ENCODE data around the gene PPP1R9B. TPM values are rescaled to one million over a fixed set of nuclear protein-coding genes. Genes with fewer than 3 reads are reported as not detected.

The PPP1R9B gene
- total RNA-seq, 1 donor from 2014 or later, result 29.7 TPM

DNA sequence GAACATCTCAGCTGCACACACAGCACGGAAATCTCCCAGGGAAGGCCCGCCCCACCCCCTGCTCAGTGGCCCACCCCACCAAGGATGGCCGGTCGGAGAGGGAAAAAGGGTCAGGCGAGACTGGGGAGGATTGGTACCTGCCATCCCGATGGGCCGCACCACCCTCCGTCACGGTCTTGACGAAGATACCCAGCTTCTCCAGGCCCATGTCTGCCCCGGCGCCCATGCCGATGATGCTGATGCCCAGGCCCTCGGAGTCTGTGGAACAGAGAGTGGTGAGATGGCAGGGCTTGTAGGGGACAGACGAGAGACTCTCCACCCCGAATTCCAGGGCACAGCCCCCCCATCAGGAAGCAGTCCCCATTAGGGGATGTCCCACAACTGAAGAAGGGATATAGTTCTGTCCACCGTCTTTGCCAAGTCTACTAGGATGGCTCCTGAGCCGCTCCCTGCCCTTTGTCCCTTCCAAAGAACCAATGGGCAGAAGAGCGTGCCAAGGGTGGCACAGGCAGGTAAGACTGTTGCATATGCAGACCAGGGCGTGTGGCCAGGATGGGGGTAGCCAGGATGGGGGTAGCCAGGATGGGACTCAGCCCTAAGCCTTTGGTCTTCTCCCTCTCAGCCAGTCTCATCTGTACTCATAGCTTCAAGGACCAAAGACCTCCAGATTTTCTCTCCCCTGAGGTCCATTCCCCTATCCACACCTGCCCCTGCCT lies 6.9 kb downstream of the PPP1R9B start:
- DNase-seq (ENCODE audit: low read depth, low spot score), result no peak

DNA sequence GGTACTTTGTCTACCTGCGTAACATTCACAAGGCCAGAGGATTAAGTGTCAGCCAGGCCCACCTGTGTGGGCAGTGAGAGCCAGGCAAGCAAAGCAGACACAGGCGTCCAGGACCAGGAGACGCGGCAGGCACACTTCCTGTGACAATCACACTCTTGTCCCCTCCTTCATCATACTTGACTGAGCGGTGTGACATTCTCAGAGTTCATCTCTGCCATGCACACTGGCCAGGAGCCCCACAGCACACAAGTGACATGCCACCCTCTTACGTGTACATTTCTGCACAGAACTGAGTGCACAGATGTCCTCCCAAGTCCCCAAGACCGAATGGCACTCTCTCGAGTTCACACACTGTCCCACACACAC lies 8.7 kb downstream of the PPP1R9B start:
- no peak for DNase-seq (ENCODE audit: low read depth, low spot score)

DNA sequence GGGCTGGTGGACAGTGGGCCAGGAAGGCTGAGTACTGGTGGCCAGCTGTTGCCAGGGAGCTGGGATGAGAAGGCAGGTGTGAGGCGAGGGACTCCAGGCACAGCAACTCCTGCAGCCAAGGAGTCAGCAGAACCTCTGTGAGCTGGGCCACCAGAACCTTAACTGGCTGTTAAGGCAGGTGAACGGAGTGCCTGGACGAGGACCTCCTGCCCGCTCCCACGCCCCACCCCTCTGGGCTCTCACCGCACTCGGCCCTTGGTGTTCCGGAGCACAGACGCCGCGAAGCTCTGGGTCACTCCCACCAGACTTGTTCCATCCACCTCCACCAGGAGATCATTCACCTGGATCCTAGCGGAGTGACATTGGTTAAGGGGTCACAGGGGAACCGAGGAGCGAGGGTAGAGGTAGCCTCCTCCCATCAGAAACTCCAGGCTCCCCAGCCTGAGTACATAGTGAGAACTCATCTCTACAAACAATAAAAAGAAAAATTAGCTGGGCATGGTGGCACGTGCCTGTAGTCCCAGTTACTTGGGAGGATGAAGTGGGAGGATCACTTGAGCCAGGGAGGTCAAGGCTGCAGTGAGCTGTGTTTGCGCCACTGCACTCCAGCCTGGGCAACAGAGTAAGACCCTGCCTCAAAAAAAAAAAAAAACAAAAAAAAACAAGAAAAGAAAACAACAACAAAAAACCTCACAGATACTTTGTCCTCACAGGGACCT lies 9.3 kb downstream of the PPP1R9B start:
- DNase-seq (ENCODE audit: low read depth, low spot score), result no peak

DNA sequence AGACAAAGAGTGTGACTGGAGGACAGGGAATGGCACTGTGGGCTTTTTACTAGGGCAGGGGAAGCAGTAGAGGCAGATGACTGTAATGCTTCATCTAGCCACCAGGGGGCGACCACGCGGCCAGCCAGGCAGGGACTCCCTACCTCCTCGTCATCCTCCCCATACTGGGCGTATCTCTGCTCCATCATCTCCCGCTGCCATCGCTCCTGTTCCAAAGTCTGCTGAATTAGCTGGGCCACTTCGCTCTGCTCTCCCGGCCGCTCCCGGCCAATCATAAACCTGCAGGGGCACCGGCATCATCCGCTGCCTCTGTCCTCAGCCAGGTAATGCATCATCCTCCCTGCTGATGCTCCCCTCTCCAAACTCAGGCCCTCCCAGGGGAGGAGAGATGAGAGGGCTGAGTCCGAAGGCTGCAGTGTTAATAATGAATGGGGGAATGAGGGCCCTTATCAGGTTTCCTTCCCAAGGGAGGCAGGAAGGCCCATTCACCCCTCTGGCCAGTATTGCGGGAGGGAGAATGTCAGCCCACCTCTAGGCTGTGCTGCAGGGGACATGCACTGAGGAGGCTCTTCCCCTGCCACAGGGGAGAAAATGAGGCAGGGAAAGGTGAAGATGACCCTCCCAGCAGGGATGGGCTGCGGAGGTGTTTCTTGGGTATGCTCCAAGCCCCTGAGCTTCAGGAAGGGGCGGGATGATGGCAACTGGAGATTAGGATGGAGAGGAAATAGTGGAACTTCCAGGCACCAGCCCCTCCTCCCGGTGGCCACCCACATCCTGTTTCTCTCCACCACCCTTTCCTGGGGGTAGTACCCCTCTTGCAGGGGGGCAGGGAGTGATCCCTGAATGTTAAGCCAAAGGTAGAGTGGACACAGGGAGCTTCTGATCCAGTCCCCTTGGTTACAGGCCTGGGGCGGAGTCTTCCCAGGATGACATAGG lies 10.3 kb downstream of the PPP1R9B start:
- DNase-seq (ENCODE audit: low read depth, low spot score), result no peak

DNA sequence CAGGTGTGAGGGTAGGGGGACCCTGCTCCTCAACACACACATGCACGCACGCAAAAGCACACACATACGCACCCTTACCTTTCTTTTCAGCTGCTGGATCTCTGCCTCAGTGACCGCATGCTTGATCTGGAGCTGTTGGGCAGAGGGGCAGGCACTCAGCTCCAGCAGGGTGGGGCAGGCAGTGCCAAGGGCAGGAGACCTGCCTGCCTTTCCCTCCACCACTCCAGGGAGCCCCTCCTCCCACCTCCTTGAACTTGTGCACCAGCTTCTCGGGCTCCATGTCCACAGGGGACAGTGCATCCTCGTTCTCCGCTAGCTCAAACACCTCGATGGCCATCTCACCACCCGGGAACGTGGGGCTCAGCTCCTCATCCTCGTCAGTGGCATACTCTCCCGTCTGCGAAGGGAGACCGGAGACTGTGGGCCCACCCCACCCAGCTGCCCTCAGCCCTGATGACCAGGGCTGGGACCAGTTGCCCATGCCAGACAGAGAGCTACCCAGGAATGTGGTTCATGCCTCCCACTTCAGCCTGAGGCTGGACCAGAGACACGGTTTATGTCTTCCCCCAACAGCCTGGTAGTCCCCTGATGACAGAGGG lies 11.2 kb downstream of the PPP1R9B start:
- DNase-seq (ENCODE audit: low read depth, low spot score), result no peak

DNA sequence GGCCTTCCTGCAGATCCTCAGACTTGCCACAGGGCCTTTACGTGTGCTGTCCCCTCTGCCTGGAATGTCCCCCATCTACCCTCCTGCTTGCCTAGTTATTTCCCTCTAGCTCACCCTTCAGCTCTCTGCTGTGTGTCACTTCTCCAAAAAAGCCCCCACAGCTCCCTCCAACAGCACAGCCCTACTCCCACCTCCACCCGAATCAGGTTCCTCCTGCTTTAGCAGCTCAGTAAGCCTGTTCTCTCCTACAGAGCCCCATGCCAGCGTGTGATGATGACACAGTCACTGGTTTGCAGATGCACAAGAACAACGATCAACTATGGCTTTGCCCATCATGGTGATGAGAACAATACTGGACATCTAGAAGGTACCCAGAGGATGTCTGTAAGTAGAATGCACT lies 13.4 kb downstream of the PPP1R9B start:
- no peak for DNase-seq (ENCODE audit: low read depth, low spot score)

DNA sequence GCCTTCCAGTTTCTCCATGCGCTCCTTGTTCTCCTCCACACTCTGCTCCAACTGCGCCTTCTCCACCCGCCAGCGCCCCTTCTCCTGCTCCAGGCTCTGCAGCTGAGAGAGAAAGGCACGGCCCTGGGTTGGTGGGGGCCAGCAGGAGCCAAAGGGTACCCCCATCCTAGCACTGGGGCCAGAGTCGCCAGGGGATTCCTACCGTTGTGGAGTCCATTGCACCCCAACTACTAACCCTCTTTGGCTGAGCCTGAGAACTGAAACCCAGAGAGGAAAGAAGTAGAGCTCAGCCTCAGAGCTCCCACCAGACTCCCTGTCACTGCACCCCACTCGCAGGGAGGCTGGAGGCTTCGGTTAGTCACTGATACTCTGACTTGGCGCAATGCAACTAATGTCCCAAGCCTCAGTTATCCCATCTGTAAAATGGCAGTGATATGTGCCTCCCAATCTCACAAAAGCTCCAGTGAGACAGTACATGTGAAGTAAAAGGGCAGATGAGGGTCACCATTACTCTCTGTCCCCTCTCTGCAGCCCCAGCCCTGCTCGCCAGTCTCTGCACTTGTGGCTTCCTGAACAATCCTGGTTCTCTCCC lies 14.3 kb downstream of the PPP1R9B start:
- DNase-seq (ENCODE audit: low read depth, low spot score), result no peak

DNA sequence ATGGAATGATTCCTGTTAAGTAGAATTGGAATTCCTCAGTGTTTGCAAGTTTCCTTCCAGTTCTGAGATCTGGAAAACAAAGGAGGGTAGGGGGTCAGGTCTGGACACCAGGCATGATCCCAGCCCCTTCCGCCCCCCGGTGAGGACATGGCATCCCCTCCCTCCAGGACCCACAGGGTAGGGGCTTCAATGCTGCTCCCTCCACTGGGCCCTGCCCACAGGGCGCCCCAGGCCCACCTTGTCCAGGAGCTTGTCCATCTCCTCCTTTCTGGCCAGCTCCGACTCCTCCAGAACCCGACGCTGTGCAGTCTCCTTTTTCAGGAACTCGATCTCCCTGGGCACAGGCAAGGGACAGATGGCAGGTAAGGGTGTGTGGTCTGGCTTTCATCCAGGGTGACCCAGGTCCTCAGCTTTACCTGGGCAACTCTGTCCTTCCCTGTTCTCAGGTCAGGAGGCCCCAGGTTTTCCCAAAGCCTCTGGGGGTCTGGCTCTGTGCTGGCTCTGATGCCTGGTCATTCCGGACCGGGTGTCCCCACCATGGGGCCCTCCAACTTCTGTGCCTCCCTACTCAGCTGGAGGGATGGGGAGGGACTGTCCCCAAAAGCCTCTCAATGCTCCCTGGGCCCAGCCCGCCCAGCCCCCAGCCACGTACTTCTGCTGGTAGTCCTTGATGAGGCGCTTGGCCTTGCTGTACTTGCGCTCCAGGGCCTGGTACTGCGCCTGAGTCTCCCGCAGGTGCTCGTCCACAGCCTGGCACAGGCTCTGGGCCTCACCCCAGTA lies 15.0 kb downstream of the PPP1R9B start:
- no peak for DNase-seq (ENCODE audit: low read depth, low spot score)

DNA sequence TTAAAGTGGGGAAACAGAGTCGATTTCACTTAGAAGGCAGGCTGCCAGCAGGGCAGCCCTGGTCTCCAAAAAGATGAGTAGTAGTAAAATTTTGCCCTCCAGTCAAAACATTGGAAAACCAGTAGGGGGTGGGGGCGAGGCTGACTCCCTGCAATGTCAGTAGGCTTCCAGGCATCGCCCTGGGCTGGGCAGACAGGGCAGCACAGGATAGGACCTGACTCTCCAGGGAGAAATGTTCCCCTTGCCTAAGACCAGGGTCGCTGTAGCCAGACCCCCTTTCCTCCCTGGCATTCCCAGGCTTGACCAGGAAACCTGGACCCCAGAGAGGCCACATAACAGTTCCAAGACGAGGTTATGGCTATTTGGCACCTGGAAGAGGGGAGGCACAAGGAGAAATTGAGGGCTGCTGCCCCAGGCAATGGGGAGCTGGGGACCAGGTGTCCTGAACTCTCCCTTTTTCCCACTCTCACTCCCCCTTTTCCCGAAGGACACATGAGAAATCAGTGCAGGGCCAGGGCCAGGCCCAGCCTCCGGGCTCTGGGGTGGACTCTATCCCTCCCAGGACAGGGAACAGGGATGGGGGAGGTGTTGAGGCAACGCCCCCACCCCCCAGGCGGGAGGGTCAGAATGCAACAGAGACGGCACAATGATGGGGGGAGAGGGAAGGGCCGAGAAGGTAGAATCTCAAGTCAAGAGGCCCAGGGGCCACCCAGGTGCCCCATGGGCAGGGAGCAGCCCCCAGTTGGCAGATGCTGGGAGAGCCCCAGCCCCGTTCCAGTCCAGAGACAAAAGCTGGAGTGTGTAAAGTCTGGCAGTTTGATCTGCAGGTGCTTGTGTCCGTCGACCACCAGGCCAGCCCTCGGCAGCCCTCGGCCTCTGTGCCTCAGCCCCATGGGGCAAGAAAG lies 16.0 kb downstream of the PPP1R9B start:
- DNase-seq (ENCODE audit: low read depth, low spot score), result no peak

DNA sequence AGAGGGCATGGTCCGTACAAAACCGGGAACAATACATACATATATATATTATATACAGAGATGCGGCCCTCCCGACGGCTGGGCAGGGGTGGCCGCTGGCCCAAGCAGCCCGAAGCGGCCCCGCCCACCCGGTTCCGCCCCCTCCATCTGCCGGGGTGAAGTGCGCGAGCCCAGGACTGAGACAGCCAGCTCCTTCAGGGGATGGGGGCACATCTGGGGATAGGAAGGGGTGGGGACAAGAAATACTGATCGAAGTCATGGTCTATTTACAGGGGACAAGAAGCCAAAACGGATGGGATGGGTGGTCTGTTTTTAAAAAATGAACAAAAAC lies 16.7 kb downstream of the PPP1R9B start:
- DNase-seq (ENCODE audit: low read depth, low spot score), result no peak

DNA sequence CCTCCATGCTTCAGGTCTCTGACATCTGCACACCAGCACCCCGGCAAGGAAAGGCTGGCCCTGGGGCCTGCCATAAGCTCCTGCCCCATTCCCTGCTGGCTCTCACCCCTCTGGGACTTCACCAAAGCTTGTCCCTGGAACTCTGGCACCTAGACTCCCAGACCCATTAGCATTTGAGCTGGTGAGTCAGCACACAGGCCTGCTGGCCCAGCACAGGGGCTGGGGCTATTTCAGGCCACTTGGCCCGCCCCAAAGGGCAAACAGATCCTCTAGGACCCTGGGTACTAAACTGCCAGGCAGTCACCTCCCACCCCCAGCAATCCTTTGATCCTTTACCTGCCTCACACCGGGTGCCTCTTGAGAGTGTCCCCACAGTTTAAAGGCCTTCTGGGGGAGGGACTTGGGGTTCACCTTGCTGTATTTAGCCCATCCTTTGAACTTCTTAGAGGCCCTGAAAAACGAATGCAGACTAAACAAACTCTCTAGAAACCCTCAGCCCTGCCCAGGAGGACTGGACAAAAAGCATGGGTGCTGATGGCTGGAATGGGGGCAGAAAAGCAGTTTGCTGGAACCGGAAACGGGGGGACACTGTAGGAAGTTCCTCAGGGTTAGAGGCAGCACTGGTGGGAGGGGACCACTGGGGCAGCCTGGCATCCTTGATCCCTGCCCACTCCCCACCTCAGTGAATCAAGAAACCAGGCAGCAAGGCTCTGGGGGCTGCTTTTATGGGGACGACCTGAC lies 17.3 kb downstream of the PPP1R9B start:
- no peak for DNase-seq (ENCODE audit: low read depth, low spot score)

DNA sequence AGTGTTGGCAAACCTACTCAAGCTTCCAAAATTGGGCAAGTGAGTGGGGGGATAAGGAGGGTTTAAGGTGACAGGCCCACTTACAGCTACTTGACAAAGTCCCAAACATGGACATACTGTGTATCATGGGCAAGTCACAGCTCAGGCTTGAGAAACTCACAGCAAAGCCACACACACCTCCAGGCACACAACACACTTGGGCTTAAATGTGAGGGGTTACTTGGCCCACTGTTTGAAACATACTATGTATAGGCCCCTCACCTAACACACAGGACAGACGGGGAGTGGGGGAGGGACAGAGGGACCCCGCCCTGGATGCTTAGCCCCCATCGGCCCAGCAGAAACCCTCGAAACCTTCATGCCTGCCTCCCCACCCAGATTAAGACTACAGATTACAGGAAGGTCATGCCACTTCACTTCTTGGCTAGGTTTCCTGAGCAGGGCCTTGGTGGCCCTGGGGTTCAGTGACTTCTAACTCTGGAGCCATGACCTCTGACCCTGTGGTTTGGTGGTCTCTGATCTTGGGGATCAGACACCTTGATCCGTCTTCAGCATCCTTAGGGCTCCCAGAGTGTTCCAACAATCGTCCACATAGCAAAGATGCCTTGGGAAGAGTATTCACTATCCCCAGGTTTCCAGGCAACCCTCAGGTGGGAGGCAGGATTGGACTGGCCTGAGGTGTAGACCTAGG lies 18.2 kb downstream of the PPP1R9B start:
- no peak for DNase-seq (ENCODE audit: low read depth, low spot score)

DNA sequence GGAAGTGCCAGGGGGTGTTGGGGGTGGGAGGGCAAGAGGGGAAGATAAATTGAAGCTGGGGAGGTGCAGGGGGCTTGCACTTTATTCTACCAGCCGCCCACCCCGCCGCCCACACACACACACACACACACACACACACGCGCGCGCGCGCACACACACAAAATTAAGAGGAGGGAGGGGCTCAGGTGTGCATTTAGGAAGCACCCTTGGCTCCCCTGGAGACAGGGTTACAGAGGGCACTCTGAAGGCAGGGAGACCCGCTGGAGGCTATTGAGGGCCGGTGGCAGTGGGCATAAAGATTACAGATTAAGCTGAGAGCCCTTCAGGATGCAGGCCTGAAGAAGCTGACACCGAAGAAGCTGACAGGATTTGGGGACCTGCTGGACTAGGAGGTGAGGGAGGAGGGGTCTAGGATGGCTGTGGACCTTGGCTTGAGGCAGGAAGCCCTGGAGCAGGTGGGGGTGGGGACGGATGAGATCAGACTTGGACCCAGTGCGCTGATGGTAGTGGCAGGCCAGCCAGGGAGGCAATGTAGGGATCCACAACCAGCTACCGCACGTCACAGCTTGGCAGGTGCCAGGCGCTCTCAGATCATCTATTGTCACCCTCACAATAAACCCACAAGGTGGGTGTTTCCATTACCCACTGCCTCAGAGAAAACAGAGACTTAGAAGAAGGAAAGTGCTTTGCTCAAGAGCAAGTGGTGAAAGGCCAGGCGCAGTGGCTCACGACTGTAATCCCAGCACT lies 19.7 kb downstream of the PPP1R9B start:
- no peak for DNase-seq (ENCODE audit: low read depth, low spot score)

DNA sequence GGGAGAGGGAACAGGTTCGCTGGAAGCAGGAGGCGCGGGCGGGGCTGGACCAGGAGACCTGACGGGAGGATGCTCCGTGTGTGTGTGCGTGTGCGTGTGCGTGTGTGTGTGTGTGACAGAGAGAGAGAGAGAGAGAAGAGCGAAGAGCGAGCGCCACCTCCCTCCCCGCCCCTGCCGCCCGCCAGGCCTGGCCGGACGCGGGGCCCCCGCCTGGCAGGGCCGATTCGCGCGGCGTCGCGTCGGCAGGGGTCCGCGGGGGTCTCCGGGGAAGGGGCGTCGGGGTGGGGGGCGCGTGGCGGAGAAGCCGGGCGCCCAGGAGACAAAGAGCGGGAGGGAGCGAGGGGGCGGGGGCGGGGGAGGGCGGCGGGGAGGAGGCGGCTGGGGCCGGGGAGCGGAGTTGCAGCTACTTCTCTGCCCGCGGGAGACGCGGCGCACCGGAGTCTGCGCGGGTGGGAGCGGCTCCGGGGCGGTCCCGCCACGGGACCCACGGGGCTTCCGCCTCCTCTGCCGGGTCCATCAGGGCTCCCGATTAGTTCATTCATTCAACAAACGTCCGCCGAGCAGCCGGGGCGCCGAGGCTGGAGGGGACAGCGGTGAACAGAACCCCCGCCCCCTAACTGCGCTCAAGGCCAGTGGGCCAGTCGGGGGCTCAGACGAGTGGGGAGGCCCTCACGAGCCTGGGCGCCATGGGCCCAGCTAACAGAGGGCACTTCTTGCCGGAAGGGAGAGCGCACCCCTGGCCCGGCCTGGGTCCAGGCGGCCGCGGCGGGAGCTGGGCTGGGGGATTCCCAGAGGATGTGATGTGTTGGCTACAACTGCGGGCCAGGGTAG lies 20.5 kb downstream of the PPP1R9B start, which contains the start of gene SAMD14:
Gene SAMD14, minus strand, starts transcription at position 433 of the 831 bp plus-strand sequence. CDS start 5,201 bp downstream, outside the sequence.
- no peak for DNase-seq (ENCODE audit: low read depth, low spot score)

DNA sequence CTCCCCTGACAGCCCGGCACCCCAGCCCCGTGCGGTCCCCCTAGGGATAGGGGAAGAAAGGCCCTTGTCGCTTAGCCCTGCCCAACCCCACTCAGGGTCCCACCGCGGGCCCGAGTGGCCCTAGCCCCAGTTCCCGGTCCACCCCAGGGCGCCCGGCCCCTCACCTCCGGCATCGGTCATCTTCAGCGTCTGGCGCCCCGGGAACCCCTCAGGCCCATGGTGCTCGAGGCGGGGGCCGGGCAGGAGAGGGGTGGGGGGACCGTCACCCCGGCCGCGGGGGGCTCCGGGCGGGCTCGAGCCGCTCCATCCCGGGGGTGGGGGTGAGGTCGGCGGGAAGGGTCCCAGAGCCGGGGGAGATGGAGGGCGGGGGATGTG lies 21.1 kb downstream of the PPP1R9B start:
- DNase-seq (ENCODE audit: low read depth, low spot score), result no peak

Measured in pulmonary artery endothelial cell (primary cell).